WTC11 (cell line): Measurements from ENCODE around the gene PLAAT3. TPM values are rescaled to one million over a fixed set of nuclear protein-coding genes. Genes with fewer than 3 reads are reported as not detected.

ENCODE experiments used
- ATAC-seq: fragments of 200-7000 bp; cut with Tn5 transposase; 2 replicates; pipeline ENCODE4 v1.10.0; 2021; ENCODE audit warnings: mild to moderate bottlenecking, moderate library complexity
- CTCF ChIA-PET: fragments of 300-600 bp; sonication (Branson Sonifier 250); formaldehyde crosslinking; loops from one replicate; lab custom pipeline; 2021; ENCODE audit warnings: antibody characterized with exemption; lab: Charles Lee
- POLR2A ChIA-PET: fragments of 350-600 bp; sonication (Branson Sonifier 250); formaldehyde crosslinking; loops from one replicate; lab custom pipeline; 2021; ENCODE audit warnings: antibody characterized with exemption; lab: Charles Lee
- DNase-seq: peaks from one replicate; pipeline ENCODE4 v3.0.0; 2021; ENCODE audit warnings: low spot score
- H3K27ac Mint-ChIP-seq: 2 replicates; pipeline ENCODE4 v1.8.0; 2021; ENCODE audit warnings: mixed read lengths
- H3K27me3 Mint-ChIP-seq: 2 replicates; pipeline ENCODE4 v1.8.0; 2021; ENCODE audit warnings: low read depth, mild to moderate bottlenecking, moderate library complexity, mixed read lengths
- H3K36me3 Mint-ChIP-seq: 2 replicates; pipeline ENCODE4 v1.8.0; 2021; ENCODE audit warnings: mixed read lengths
- H3K4me1 Mint-ChIP-seq: 2 replicates; pipeline ENCODE4 v1.8.0; 2022; ENCODE audit warnings: mixed read lengths
- H3K4me3 Mint-ChIP-seq: 2 replicates; pipeline ENCODE4 v1.8.0; 2021; ENCODE audit warnings: mild to moderate bottlenecking, moderate library complexity, mixed read lengths
- H3K9me3 Mint-ChIP-seq: 2 replicates; pipeline ENCODE4 v1.8.0; 2021; ENCODE audit warnings: mixed read lengths
- E2F1 ChIP-seq: sonication (generic); formaldehyde crosslinking; IDR thresholded peaks from 2 replicates; pipeline ENCODE4 v1.8.0; 2022; ENCODE audit warnings: mild to moderate bottlenecking, missing genetic modification reagents
- E2F4 ChIP-seq: sonication (generic); formaldehyde crosslinking; IDR thresholded peaks from 2 replicates; pipeline ENCODE4 v1.8.1; 2022; ENCODE audit warnings: low read depth, mild to moderate bottlenecking, moderate library complexity, missing genetic modification reagents, borderline replicate concordance
- HMGXB4 ChIP-seq: sonication (generic); formaldehyde crosslinking; IDR thresholded peaks from 2 replicates; pipeline ENCODE4 v1.8.1; 2023; ENCODE audit warnings: mild to moderate bottlenecking, moderate library complexity, missing genetic modification reagents
- MYBL2 ChIP-seq: sonication (generic); formaldehyde crosslinking; IDR thresholded peaks from 2 replicates; pipeline ENCODE4 v1.8.1; 2023; ENCODE audit warnings: mild to moderate bottlenecking, moderate library complexity, missing genetic modification reagents
- NFE2L1 ChIP-seq: sonication (generic); formaldehyde crosslinking; IDR thresholded peaks from 2 replicates; pipeline ENCODE4 v1.8.1; 2023; ENCODE audit warnings: missing genetic modification reagents
- NR2C2 ChIP-seq: sonication (generic); formaldehyde crosslinking; IDR thresholded peaks from 2 replicates; pipeline ENCODE4 v1.8.0; 2022; ENCODE audit warnings: mild to moderate bottlenecking, missing genetic modification reagents
- PREB ChIP-seq: sonication (generic); formaldehyde crosslinking; IDR thresholded peaks from 2 replicates; pipeline ENCODE4 v1.8.1; 2022; ENCODE audit warnings: mild to moderate bottlenecking, missing genetic modification reagents, moderate library complexity, borderline replicate concordance
- PRRX2 ChIP-seq: fragments of 250-450 bp; sonication (Bioruptor Pico); IDR thresholded peaks from 2 replicates; pipeline ENCODE4 v1.8.0; 2021; ENCODE audit warnings: mild to moderate bottlenecking
- RELA ChIP-seq: sonication (generic); formaldehyde crosslinking; IDR thresholded peaks from 2 replicates; pipeline ENCODE4 v1.8.1; 2022; ENCODE audit warnings: missing genetic modification reagents, mild to moderate bottlenecking, borderline replicate concordance
- RORB ChIP-seq: fragments of 250-450 bp; sonication (Bioruptor Pico); IDR thresholded peaks from 2 replicates; pipeline ENCODE4 v1.9.0; 2021; ENCODE audit warnings: mild to moderate bottlenecking
- SMAD4 ChIP-seq: sonication (generic); formaldehyde crosslinking; IDR thresholded peaks from 2 replicates; pipeline ENCODE4 v1.8.0; 2022; ENCODE audit warnings: mild to moderate bottlenecking, missing genetic modification reagents
- SP1 ChIP-seq: sonication (generic); formaldehyde crosslinking; conservative IDR thresholded peaks from 2 replicates; pipeline ENCODE4 v1.8.1; 2022; ENCODE audit warnings: missing genetic modification reagents
- TEAD1 ChIP-seq: sonication (generic); formaldehyde crosslinking; IDR thresholded peaks from 2 replicates; pipeline ENCODE4 v1.8.0; 2022; ENCODE audit warnings: mild to moderate bottlenecking, missing genetic modification reagents
- ZBTB21 ChIP-seq: sonication (generic); formaldehyde crosslinking; IDR thresholded peaks from 2 replicates; pipeline ENCODE4 v1.8.1; 2023; ENCODE audit warnings: mild to moderate bottlenecking, missing genetic modification reagents, borderline replicate concordance
- ZNF121 ChIP-seq: sonication (generic); formaldehyde crosslinking; IDR thresholded peaks from 2 replicates; pipeline ENCODE4 v1.8.0; 2023; ENCODE audit warnings: missing genetic modification reagents
- ZNF219 ChIP-seq: sonication (generic); formaldehyde crosslinking; IDR thresholded peaks from 2 replicates; pipeline ENCODE4 v1.8.0; 2023; ENCODE audit warnings: missing genetic modification reagents, mild to moderate bottlenecking, borderline replicate concordance
- ZNF263 ChIP-seq: sonication (generic); formaldehyde crosslinking; IDR thresholded peaks from 2 replicates; pipeline ENCODE4 v1.8.1; 2022; ENCODE audit warnings: low read depth, mild to moderate bottlenecking, moderate library complexity, missing genetic modification reagents
- ZNF396 ChIP-seq: fragments of 250-450 bp; sonication (Bioruptor Pico); IDR thresholded peaks from 2 replicates; pipeline ENCODE4 v1.8.0; 2021; ENCODE audit warnings: mild to moderate bottlenecking, moderate library complexity, borderline replicate concordance
- ZNF416 ChIP-seq: fragments of 250-450 bp; sonication (Bioruptor Pico); IDR thresholded peaks from 2 replicates; pipeline ENCODE4 v1.9.0; 2021; ENCODE audit warnings: mild to moderate bottlenecking, inconsistent platforms
- ZNF532 ChIP-seq: fragments of 250-450 bp; sonication (Bioruptor Pico); IDR thresholded peaks from 2 replicates; pipeline ENCODE4 v1.9.0; 2021; ENCODE audit warnings: mild to moderate bottlenecking, borderline replicate concordance
- total RNA-seq: library from RNA; stranded (reverse); gene quantifications from 3 replicates; pipeline ENCODE4 v1.2.3, GENCODE V29; 2021
- TF ChIP-seq, protein P1 (sequence below): sonication (generic); formaldehyde crosslinking; IDR thresholded peaks from 2 replicates; pipeline ENCODE4 v1.8.0; 2022; ENCODE audit warnings: mild to moderate bottlenecking, missing genetic modification reagents
- TF ChIP-seq, protein P2 (sequence below): sonication (generic); formaldehyde crosslinking; IDR thresholded peaks from 2 replicates; pipeline ENCODE4 v1.8.0; 2022; ENCODE audit warnings: missing genetic modification reagents
- TF ChIP-seq, protein P3 (sequence below): sonication (generic); formaldehyde crosslinking; IDR thresholded peaks from 2 replicates; pipeline ENCODE4 v1.8.1; 2022; ENCODE audit warnings: mild to moderate bottlenecking, moderate library complexity, missing genetic modification reagents
- TF ChIP-seq, protein P4 (sequence below): fragments of 250-450 bp; sonication (Bioruptor Pico); IDR thresholded peaks from 2 replicates; pipeline ENCODE4 v1.9.0; 2021; ENCODE audit warnings: mild to moderate bottlenecking

Gene PLAAT3
- total RNA-seq, 1 experiment from 2014 or later, result 160 TPM

DNA sequence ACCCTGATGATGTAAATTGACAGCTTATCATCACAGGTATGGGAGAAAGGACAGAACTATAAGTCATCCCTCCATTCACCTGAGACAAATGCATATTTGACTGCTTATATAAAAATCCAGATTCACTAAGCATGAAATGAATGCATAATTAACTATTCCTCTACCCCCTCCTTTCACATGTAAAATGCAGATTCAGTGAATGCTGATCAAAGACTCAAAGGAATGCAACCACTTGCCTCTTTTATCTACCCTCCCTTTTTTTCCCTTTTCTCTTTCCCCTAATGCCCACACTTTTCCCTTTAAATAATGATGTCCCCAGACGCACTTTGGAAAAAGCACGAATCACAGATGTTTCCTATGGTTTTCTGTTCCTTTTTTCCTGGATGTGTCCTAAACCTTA lies 82.1 kb downstream of the PLAAT3 start:
- H3K4me3 Mint-ChIP-seq, result peak overlapping the region; percentile 47
- ChIA-PET POLR2A (no interaction called here), CTCF (interaction anchor here (1.9 kb wide), 1 partner anchor 24 kb away, joined by 8 read pairs; no protein-coding TSS in a partner anchor)
- DNase-seq (no peak), ATAC-seq (no peak)
- H3K9me3 Mint-ChIP-seq, result no peaks in the 10 kb centered on the region
- peak overlapping the region; percentile 99 for H3K27ac Mint-ChIP-seq
- H3K27me3 Mint-ChIP-seq, result no peaks in the 10 kb centered on the region
- peaks cover 3% of the 10 kb centered on the region; the same call in 1 of the 2 replicates for H3K36me3 Mint-ChIP-seq
- H3K4me1 Mint-ChIP-seq, result peaks cover 72% of the 10 kb centered on the region
- TF ChIP-seq ZNF416 (CRISPR knock-in tag), result no peak
- TF ChIP-seq PRRX2 (CRISPR knock-in tag), result no peak
- TF ChIP-seq, protein P1, sequence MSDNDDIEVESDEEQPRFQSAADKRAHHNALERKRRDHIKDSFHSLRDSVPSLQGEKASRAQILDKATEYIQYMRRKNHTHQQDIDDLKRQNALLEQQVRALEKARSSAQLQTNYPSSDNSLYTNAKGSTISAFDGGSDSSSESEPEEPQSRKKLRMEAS, result no peak
- TF ChIP-seq PREB (CRISPR knock-in tag), result no peak
- TF ChIP-seq ZNF396 (CRISPR knock-in tag), result no peak
- no peak for TF ChIP-seq SMAD4 (CRISPR knock-in tag)
- peak; percentile 47; the same call in 1 of the 2 replicates for TF ChIP-seq TEAD1
- TF ChIP-seq SP1 (CRISPR knock-in tag), result 0 out of 2 replicates have a peak, but pooled peaks have one; percentile 18
- no peak for TF ChIP-seq MYBL2
- no peak for TF ChIP-seq E2F1 (CRISPR knock-in tag)
- no peak for TF ChIP-seq HMGXB4 (CRISPR knock-in tag)
- no peak for TF ChIP-seq E2F4 (CRISPR knock-in tag)
- TF ChIP-seq ZBTB21, result no peak
- TF ChIP-seq ZNF532 (CRISPR knock-in tag), result no peak
- TF ChIP-seq, protein P2, sequence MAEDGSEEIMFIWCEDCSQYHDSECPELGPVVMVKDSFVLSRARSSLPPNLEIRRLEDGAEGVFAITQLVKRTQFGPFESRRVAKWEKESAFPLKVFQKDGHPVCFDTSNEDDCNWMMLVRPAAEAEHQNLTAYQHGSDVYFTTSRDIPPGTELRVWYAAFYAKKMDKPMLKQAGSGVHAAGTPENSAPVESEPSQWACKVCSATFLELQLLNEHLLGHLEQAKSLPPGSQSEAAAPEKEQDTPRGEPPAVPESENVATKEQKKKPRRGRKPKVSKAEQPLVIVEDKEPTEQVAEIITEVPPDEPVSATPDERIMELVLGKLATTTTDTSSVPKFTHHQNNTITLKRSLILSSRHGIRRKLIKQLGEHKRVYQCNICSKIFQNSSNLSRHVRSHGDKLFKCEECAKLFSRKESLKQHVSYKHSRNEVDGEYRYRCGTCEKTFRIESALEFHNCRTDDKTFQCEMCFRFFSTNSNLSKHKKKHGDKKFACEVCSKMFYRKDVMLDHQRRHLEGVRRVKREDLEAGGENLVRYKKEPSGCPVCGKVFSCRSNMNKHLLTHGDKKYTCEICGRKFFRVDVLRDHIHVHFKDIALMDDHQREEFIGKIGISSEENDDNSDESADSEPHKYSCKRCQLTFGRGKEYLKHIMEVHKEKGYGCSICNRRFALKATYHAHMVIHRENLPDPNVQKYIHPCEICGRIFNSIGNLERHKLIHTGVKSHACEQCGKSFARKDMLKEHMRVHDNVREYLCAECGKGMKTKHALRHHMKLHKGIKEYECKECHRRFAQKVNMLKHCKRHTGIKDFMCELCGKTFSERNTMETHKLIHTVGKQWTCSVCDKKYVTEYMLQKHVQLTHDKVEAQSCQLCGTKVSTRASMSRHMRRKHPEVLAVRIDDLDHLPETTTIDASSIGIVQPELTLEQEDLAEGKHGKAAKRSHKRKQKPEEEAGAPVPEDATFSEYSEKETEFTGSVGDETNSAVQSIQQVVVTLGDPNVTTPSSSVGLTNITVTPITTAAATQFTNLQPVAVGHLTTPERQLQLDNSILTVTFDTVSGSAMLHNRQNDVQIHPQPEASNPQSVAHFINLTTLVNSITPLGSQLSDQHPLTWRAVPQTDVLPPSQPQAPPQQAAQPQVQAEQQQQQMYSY (CRISPR knock-in tag), result no peak
- TF ChIP-seq ZNF121 (CRISPR knock-in tag), result no peak
- TF ChIP-seq ZNF263 (CRISPR knock-in tag), result no peak
- TF ChIP-seq NR2C2, result no peak
- TF ChIP-seq, protein P3, sequence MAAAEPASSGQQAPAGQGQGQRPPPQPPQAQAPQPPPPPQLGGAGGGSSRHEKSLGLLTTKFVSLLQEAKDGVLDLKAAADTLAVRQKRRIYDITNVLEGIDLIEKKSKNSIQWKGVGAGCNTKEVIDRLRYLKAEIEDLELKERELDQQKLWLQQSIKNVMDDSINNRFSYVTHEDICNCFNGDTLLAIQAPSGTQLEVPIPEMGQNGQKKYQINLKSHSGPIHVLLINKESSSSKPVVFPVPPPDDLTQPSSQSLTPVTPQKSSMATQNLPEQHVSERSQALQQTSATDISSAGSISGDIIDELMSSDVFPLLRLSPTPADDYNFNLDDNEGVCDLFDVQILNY (CRISPR knock-in tag), result no peak
- no peak for TF ChIP-seq RORB (CRISPR knock-in tag)
- TF ChIP-seq, protein P4, sequence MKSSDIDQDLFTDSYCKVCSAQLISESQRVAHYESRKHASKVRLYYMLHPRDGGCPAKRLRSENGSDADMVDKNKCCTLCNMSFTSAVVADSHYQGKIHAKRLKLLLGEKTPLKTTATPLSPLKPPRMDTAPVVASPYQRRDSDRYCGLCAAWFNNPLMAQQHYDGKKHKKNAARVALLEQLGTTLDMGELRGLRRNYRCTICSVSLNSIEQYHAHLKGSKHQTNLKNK (CRISPR knock-in tag), result no peak
- TF ChIP-seq RELA (CRISPR knock-in tag), result no peak
- 0 out of 2 replicates have a peak, but pooled peaks have one; percentile 30 for TF ChIP-seq NFE2L1
- no peak for TF ChIP-seq ZNF219 (CRISPR knock-in tag)
